ENCODE results near the gene FNDC4. TPM values are rescaled to one million over a fixed set of nuclear protein-coding genes. Genes with fewer than 3 reads are reported as not detected.

Gene FNDC4
- total RNA-seq, 2 experiments from 2014 or later = not detected

DNA sequence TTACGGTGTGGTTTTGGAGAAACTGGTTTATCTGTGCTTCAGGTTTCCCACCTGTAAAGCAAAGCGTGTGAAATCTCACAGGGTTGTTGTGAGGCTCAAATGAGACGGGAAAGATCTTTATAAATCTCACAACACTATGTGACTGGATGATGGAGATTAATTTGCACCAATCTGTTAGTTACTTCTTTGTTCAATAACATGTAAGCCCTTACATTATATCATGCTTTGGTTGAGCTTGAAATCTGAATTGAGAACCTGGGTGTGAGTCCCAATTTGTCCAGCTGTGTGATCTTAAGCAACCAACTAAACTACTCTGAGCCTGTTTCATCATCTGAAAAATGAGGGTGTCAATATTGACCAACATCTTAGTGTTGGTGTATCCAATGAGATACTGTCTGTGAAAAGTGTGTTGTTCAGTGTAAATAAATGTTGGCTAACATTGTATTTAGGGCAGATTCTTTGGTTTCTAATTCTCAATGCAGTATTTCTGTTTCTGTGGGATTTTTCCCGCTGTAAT, 898 bp upstream of the FNDC4 start:
- TF ChIP-seq CTCF (conservative IDR thresholded peaks at IDR 0.05; ENCODE audit: low read length) (no peak), EZH2phosphoT487 (IDR thresholded peaks at IDR 0.05; ENCODE audit: borderline replicate concordance, low read depth, low read length) (no peak)
- CTCF ChIA-PET (ENCODE audit: unreplicated experiment) = no interaction called here
- H2AFZ ChIP-seq (ENCODE audit: low read length) = no peak overlapping the region
- DNase-seq (ENCODE audit: low spot score) = no peak
- no peaks in the 10 kb centered on the region for H3K79me2 ChIP-seq (ENCODE audit: insufficient read depth, low read depth, low read length)
- H3K27ac ChIP-seq (ENCODE audit: low read depth, low read length, poor library complexity, severe bottlenecking) = no peak overlapping the region
- H3K4me3 ChIP-seq (ENCODE audit: low read depth, low read length, poor library complexity, severe bottlenecking) = no peak overlapping the region
- no peak overlapping the region for H3K4me2 ChIP-seq (ENCODE audit: low read length)
- H3K4me1 ChIP-seq (ENCODE audit: insufficient read depth, low read length, poor library complexity, severe bottlenecking) = no peaks in the 10 kb centered on the region
- no peaks in the 10 kb centered on the region for H4K20me1 ChIP-seq (ENCODE audit: insufficient read depth, low read length)
- POLR2A ChIA-PET = no interaction called here
- intact Hi-C loops (cut with micrococcal nuclease; ENCODE audit: unreplicated experiment) = no loop called here
- H3K9me3 ChIP-seq (ENCODE audit: low read length) = no peaks in the 10 kb centered on the region
- no peaks in the 10 kb centered on the region for H3K9me2 ChIP-seq (ENCODE audit: insufficient read depth, low read length)
- BruUV-seq (replicated peaks) = no TSS peak
- H3K36me3 ChIP-seq (ENCODE audit: insufficient read depth, low read length) = no peaks in the 10 kb centered on the region

DNA sequence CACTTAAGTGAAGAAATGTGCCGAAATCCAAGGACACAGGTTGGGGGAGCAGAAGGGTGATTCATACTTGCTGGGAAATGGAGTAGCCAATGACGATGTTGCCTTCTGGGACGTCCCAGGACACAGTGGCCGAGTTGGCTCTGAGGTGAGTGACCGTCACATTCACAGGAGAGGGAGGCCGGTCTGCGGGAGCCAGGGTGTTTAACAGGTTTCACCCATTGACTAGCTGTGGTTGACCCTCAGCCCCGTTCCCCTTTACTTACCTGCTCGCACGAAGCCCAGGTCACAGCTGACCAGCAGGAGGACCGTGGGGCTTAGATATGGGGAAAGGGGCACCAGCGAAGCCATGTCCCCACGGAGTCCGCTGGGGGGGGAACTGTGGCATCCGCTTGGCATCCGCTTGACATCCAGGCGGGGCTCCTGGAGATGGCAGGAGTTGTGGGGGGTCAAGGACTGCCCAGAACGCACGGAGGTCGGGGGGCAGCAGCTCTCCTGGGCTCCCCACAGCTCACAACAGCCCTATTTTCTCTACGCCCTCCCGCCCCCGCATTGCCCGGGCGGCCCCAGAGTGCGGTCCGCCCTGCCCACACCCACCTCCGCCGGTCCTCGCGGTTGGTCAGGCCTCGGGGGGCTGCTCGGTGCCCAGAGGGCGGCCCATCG, 586 bp downstream of the FNDC4 start:
- ChIA-PET POLR2A (interaction anchor here (0.6 kb wide), 1 partner anchor 1437 kb away, joined by 4 read pairs; no protein-coding TSS in a partner anchor), CTCF (ENCODE audit: unreplicated experiment) (no interaction called here)
- no peaks in the 10 kb centered on the region for H3K79me2 ChIP-seq (ENCODE audit: insufficient read depth, low read depth, low read length)
- no peak for DNase-seq (ENCODE audit: low spot score)
- no peak for TF ChIP-seq EZH2phosphoT487 (IDR thresholded peaks at IDR 0.05; ENCODE audit: borderline replicate concordance, low read depth, low read length)
- no peak for TF ChIP-seq CTCF (conservative IDR thresholded peaks at IDR 0.05; ENCODE audit: low read length)
- intact Hi-C loops (cut with micrococcal nuclease; ENCODE audit: unreplicated experiment) = no loop called here
- no peaks in the 10 kb centered on the region for H3K36me3 ChIP-seq (ENCODE audit: insufficient read depth, low read length)
- no peak overlapping the region for H3K27ac ChIP-seq (ENCODE audit: low read depth, low read length, poor library complexity, severe bottlenecking)
- peaks cover 5% of the 10 kb centered on the region for H3K4me1 ChIP-seq (ENCODE audit: insufficient read depth, low read length, poor library complexity, severe bottlenecking)
- H2AFZ ChIP-seq (ENCODE audit: low read length) = no peak overlapping the region
- H3K9me3 ChIP-seq (ENCODE audit: low read length) = no peaks in the 10 kb centered on the region
- H3K4me3 ChIP-seq (ENCODE audit: low read depth, low read length, poor library complexity, severe bottlenecking) = no peak overlapping the region
- H4K20me1 ChIP-seq (ENCODE audit: insufficient read depth, low read length) = no peaks in the 10 kb centered on the region
- H3K4me2 ChIP-seq (ENCODE audit: low read length) = no peak overlapping the region
- H3K9me2 ChIP-seq (ENCODE audit: insufficient read depth, low read length) = no peaks in the 10 kb centered on the region
- BruUV-seq (replicated peaks) = no TSS peak

DNA sequence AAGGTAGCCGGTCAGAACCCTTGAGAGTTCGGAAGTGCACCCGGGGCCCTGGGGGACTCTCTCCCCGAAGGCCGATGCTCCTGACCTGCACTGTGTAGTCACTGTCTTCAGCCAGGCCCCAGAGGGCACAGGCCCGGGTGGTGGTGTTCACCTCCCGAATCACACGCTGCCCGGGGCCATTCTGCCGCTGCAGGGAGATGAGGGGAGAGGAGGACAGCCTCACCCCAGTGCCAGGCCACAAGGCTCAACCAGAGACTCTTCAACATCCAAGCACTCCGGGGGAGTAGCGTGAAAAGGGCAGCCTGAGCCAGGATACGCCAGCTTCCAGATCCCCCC, 1.1 kb downstream of the FNDC4 start:
- no peaks in the 10 kb centered on the region for H3K9me3 ChIP-seq (ENCODE audit: low read length)
- no peaks in the 10 kb centered on the region for H3K36me3 ChIP-seq (ENCODE audit: insufficient read depth, low read length)
- no peaks in the 10 kb centered on the region for H3K9me2 ChIP-seq (ENCODE audit: insufficient read depth, low read length)
- BruUV-seq (replicated peaks) = no TSS peak
- no peak overlapping the region for H3K4me2 ChIP-seq (ENCODE audit: low read length)
- ChIA-PET CTCF (ENCODE audit: unreplicated experiment) (no interaction called here), POLR2A (no interaction called here)
- no peaks in the 10 kb centered on the region for H3K79me2 ChIP-seq (ENCODE audit: insufficient read depth, low read depth, low read length)
- no peak for DNase-seq (ENCODE audit: low spot score)
- H3K4me3 ChIP-seq (ENCODE audit: low read depth, low read length, poor library complexity, severe bottlenecking) = no peak overlapping the region
- peaks cover 7% of the 10 kb centered on the region for H3K4me1 ChIP-seq (ENCODE audit: insufficient read depth, low read length, poor library complexity, severe bottlenecking)
- TF ChIP-seq CTCF (conservative IDR thresholded peaks at IDR 0.05; ENCODE audit: low read length) = no peak
- TF ChIP-seq EZH2phosphoT487 (IDR thresholded peaks at IDR 0.05; ENCODE audit: borderline replicate concordance, low read depth, low read length) = no peak
- intact Hi-C loops (cut with micrococcal nuclease; ENCODE audit: unreplicated experiment) = no loop called here
- no peak overlapping the region for H2AFZ ChIP-seq (ENCODE audit: low read length)
- no peak overlapping the region for H3K27ac ChIP-seq (ENCODE audit: low read depth, low read length, poor library complexity, severe bottlenecking)
- H4K20me1 ChIP-seq (ENCODE audit: insufficient read depth, low read length) = no peaks in the 10 kb centered on the region

All from OCI-LY7 (cell line).